Measurements from ENCODE around the gene SNX1. TPM values are rescaled to one million over a fixed set of nuclear protein-coding genes. Genes with fewer than 3 reads are reported as not detected.
A peak's percentile ranks its signal among the peaks of the same experiment; 100 is the strongest.

SNX1 gene
- total and polyA plus RNA-seq, 2 of the 13 experiments (the other 11 are each of a cell fraction or from before 2014, with no cell fraction given), result 29.3 to 60.1 TPM

GRCh38 chr15:64155802-64156651 is 60.2 kb downstream of the SNX1 start (continued):
- no peak for TF ChIP-seq GRHL1 (CRISPR knock-in tag; conservative IDR thresholded peaks at IDR 0.05)
- TF ChIP-seq PREB (CRISPR knock-in tag; IDR thresholded peaks at IDR 0.05), result no peak
- no peak for TF ChIP-seq ZNF577 (CRISPR knock-in tag; IDR thresholded peaks at IDR 0.05; ENCODE audit: borderline replicate concordance, low read depth)
- TF ChIP-seq NFYB (CRISPR knock-in tag; IDR thresholded peaks at IDR 0.05), result no peak
- TF ChIP-seq AGO2 (optimal IDR thresholded peaks at IDR 0.05; ENCODE audit: low read depth, low read length), result peak; percentile 49
- peak; percentile 58 for TF ChIP-seq RBM22 (optimal IDR thresholded peaks at IDR 0.05; ENCODE audit: low read length)
- TF ChIP-seq ZNF850 (CRISPR knock-in tag; conservative IDR thresholded peaks at IDR 0.05), result no peak
- TF ChIP-seq CREB1 (IDR thresholded peaks at IDR 0.05), result no peak
- no peak for TF ChIP-seq CREB1 (CRISPR knock-in tag; IDR thresholded peaks at IDR 0.05)
- peak; percentile 17; the same call in 1 of the 2 replicates for TF ChIP-seq RBFOX2 (IDR thresholded peaks at IDR 0.05; ENCODE audit: low read depth, low read length)
- TF ChIP-seq ZBTB14 (CRISPR knock-in tag; IDR thresholded peaks at IDR 0.05), result no peak
- no peak for TF ChIP-seq ZFP41 (CRISPR knock-in tag; IDR thresholded peaks at IDR 0.05; ENCODE audit: borderline replicate concordance)
- no peak for TF ChIP-seq ZNF383 (CRISPR knock-in tag; IDR thresholded peaks at IDR 0.05; ENCODE audit: borderline replicate concordance)
- no peak for TF ChIP-seq CBX2 (IDR thresholded peaks at IDR 0.05; ENCODE audit: low read depth, low read length)
- TF ChIP-seq CBX2 (CRISPR knock-in tag; IDR thresholded peaks at IDR 0.05; ENCODE audit: low read depth), result no peak
- no peak for TF ChIP-seq MIER2 (CRISPR knock-in tag; IDR thresholded peaks at IDR 0.05)
- peak; percentile 35 for TF ChIP-seq POLR2G (IDR thresholded peaks at IDR 0.05; ENCODE audit: low read depth, low read length)
- no peak for TF ChIP-seq FOXA1 (IDR thresholded peaks at IDR 0.05)
- no peak for TF ChIP-seq FOXA1 (CRISPR knock-in tag; IDR thresholded peaks at IDR 0.05)
- no peak for TF ChIP-seq JARID2 (CRISPR knock-in tag; IDR thresholded peaks at IDR 0.05; ENCODE audit: insufficient replicate concordance)
- TF ChIP-seq BATF2 (CRISPR knock-in tag; IDR thresholded peaks at IDR 0.05), result no peak
- TF ChIP-seq POLR2A (IDR thresholded peaks at IDR 0.05; ENCODE audit: insufficient read depth in 1 of 2, low read depth in 2 of 2, low read length in 2 of 2), result peak; percentile 42 to 46; a peak in 3 of 4 replicates
- TF ChIP-seq SNAI1 (CRISPR knock-in tag; IDR thresholded peaks at IDR 0.05; ENCODE audit: borderline replicate concordance), result no peak
- no peak for TF ChIP-seq ASH2L (IDR thresholded peaks at IDR 0.05; ENCODE audit: insufficient read length, low read depth, low read length)
- no peak for TF ChIP-seq TRAFD1 (CRISPR knock-in tag; IDR thresholded peaks at IDR 0.05; ENCODE audit: borderline replicate concordance)

Measured in HepG2 (cell line).